HEK293 (cell line): Measurements from ENCODE around the gene GRIK4.

ENCODE experiments used
- TRIM28 ChIP-seq: IDR thresholded peaks from 2 replicates; pipeline ENCODE4 v1.6.1; 2011; ENCODE audit warnings: low read length, control low read depth, borderline replicate concordance
- TF ChIP-seq, protein P1 (sequence below): sonication (generic); formaldehyde crosslinking; IDR thresholded peaks from 2 replicates; pipeline ENCODE4 v1.8.1; 2022; ENCODE audit warnings: mild to moderate bottlenecking, moderate library complexity, missing genetic modification reagents
- TF ChIP-seq, protein P2 (sequence below): fragments of 450-650 bp; formaldehyde crosslinking; IDR thresholded peaks from 2 replicates; pipeline ENCODE4 v1.5.1; 2016; ENCODE audit warnings: missing biosample characterization, missing genetic modification characterization

GRCh38 chr11:120936356-120936755 lies 424.8 kb downstream of the GRIK4 start:
- TF ChIP-seq, protein P1, sequence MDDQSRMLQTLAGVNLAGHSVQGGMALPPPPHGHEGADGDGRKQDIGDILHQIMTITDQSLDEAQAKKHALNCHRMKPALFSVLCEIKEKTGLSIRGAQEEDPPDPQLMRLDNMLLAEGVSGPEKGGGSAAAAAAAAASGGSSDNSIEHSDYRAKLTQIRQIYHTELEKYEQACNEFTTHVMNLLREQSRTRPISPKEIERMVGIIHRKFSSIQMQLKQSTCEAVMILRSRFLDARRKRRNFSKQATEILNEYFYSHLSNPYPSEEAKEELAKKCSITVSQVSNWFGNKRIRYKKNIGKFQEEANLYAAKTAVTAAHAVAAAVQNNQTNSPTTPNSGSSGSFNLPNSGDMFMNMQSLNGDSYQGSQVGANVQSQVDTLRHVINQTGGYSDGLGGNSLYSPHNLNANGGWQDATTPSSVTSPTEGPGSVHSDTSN (CRISPR knock-in tag), result no peak
- TF ChIP-seq, protein P2, sequence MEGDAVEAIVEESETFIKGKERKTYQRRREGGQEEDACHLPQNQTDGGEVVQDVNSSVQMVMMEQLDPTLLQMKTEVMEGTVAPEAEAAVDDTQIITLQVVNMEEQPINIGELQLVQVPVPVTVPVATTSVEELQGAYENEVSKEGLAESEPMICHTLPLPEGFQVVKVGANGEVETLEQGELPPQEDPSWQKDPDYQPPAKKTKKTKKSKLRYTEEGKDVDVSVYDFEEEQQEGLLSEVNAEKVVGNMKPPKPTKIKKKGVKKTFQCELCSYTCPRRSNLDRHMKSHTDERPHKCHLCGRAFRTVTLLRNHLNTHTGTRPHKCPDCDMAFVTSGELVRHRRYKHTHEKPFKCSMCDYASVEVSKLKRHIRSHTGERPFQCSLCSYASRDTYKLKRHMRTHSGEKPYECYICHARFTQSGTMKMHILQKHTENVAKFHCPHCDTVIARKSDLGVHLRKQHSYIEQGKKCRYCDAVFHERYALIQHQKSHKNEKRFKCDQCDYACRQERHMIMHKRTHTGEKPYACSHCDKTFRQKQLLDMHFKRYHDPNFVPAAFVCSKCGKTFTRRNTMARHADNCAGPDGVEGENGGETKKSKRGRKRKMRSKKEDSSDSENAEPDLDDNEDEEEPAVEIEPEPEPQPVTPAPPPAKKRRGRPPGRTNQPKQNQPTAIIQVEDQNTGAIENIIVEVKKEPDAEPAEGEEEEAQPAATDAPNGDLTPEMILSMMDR (tag by site-specific recombination), result no peak
- TF ChIP-seq TRIM28, result no peak
